Adrenal gland (tissue), 12 donors: ENCODE data around the gene MSANTD2. TPM values are rescaled to one million over a fixed set of nuclear protein-coding genes. Genes with fewer than 3 reads are reported as not detected.

Source experiments
- DNase-seq, 7 donors: peaks; one replicate each; pipeline ENCODE4 v3.0.0-alpha.2; 2019 to 2020
- H3K27ac ChIP-seq, 5 donors: fragments of 200-600 bp; sonication (generic) in 4 of 5; 1 replicate in 3 of 5; 2 replicates in 2 of 5; pipeline versions ENCODE4 v1.5.1 to v1.8.0; 2016 to 2020; ENCODE audit warnings: mild to moderate bottlenecking in 1 of 5
- H3K27me3 ChIP-seq: fragments of 200-600 bp; 2 replicates; pipeline ENCODE4 v1.8.0; 2021
- H3K36me3 ChIP-seq, 2 donors: fragments of 200-600 bp; replicated peaks in 1 of 2; 1 replicate in 1 of 2; 2 replicates in 1 of 2; pipeline versions ENCODE4 v1.5.1 to v1.8.0; 2018 to 2022
- H3K4me1 ChIP-seq, 2 donors: fragments of 200-600 bp; replicated peaks in 1 of 2; 1 replicate in 1 of 2; 2 replicates in 1 of 2; pipeline versions ENCODE4 v1.5.1 to v1.8.0; 2018 to 2021
- H3K4me3 ChIP-seq, 4 donors: fragments of 200-600 bp; sonication (generic) in 3 of 4; one replicate each; pipeline ENCODE4 v1.5.1; 2016 to 2018
- H3K9me3 ChIP-seq, 3 donors: fragments of 200-600 bp; sonication (generic) in 1 of 3; replicated peaks in 1 of 3; 1 replicate in 2 of 3; 2 replicates in 1 of 3; pipeline versions ENCODE4 v1.5.1 to v1.8.0; 2016 to 2021
- POLR2A ChIP-seq, 2 donors: fragments of 450-650 bp; IDR thresholded peaks; one replicate each; pipeline ENCODE4 v1.6.1; 2017; ENCODE audit warnings: antibody characterized with exemption in 2 of 2, mild to moderate bottlenecking in 2 of 2, moderate library complexity in 1 of 2
- WGBS, 4 donors: extraction: QIAGEN DNeasy Blood & Tissue Kit in 2 of 4; methylation state at CpG; one replicate each; pipeline versions ENCODE4 v1.1.5 to v1.1.7; 2013 to 2017; 5-methylcytosine and 5-hydroxymethylcytosine counted together
- intact Hi-C, 2 donors: fragments of 100-400 bp; cut with DNase I; formaldehyde crosslinking; loops; one replicate each; pipeline versions ENCODE4 v1.14.1 to v1.15.0; 2022 to 2023
- polyA plus RNA-seq, 3 donors: library from polyadenylated mRNA; stranded (reverse); fragments of 200-250 nt in 2 of 3; fragments of 350-450 nt in 1 of 3; fragmentation: Illumina TruSeq in 1 of 3; extraction: RNeasy Lipid Tissue Mini Kit (QIAGEN cat#74804) in 1 of 3; gene quantifications; one replicate each; pipeline ENCODE4 v1.2.3, GENCODE V29; 2013 to 2014
- total RNA-seq, 9 donors: library from RNA; depleted of rRNA in 4 of 9; stranded (reverse); fragments of >200 nt in 4 of 9; fragments of 120-200 nt in 1 of 9; fragmentation: NEBNext Ultra II Directional in 1 of 9; extraction: Animal tissue kit (Norgen Biotek cat#: 25700) in 1 of 9; gene quantifications; one replicate each; pipeline versions ENCODE4 v1.1.0 to v1.2.4, GENCODE V29; 2013 to 2023
- TF ChIP-seq, protein P1 (sequence below), 6 experiments: fragments of 450-650 bp in 4 of 6; fragments of 200-600 bp in 2 of 6; sonication (generic) in 1 of 6; IDR thresholded peaks; 1 replicate in 5 of 6; 2 replicates in 1 of 6; pipeline versions ENCODE4 v1.5.1 to v1.8.0; 2016 to 2021; ENCODE audit warnings: antibody characterized with exemption in 6 of 6, mild to moderate bottlenecking in 2 of 6, moderate library complexity in 1 of 6
- donor health status: healthy with polysubstance abuse.
- donor health status: Bipolar disorder and iron deficiency.
- donor health status: DM: yes; HTN: yes; CAD: no.
- donor health status: DM: no; HTN: no; CAD: no.
- donor health status: DM: no; HTN: no; CAD: no.
- donor health status: DM: yes; HTN: yes; CAD: no.

Gene MSANTD2
- total and polyA plus RNA-seq, 12 donors, result 4.4 to 16.8 (median 9.7) TPM

DNA sequence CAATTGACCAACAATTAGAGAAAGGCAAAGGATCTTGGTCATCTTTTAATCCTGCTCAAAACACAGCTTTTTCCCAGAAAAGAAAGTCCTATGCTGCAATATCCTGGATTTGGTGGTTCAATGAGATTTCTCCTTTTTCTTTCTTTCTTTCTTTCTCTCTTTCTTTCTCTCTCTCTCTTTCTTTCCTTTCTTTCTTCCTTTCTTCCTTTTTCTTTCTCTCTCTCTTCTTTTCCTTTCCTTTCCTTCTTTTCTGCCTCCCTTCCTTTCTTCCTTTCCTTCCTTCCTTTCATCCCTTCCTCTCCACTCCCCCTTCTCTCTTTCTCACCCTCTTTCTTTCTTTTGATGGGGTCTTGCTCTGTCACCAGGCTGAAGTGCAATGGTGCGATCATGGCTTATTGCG is 31.7 kb upstream of the MSANTD2 start:
- WGBS, 4 donors, result 89 to 100% (median 97%) methylated on average over 2 of the region's 2 CpGs
- H3K4me1 ChIP-seq, result peaks cover 0 to 3% of the 10 kb centered on the region in 2 donors
- no peaks in the 10 kb centered on the region for H3K9me3 ChIP-seq
- intact Hi-C loops, result no loop called here
- TF ChIP-seq POLR2A (IDR thresholded peaks at IDR 0.05), result no peak
- TF ChIP-seq, protein P1, sequence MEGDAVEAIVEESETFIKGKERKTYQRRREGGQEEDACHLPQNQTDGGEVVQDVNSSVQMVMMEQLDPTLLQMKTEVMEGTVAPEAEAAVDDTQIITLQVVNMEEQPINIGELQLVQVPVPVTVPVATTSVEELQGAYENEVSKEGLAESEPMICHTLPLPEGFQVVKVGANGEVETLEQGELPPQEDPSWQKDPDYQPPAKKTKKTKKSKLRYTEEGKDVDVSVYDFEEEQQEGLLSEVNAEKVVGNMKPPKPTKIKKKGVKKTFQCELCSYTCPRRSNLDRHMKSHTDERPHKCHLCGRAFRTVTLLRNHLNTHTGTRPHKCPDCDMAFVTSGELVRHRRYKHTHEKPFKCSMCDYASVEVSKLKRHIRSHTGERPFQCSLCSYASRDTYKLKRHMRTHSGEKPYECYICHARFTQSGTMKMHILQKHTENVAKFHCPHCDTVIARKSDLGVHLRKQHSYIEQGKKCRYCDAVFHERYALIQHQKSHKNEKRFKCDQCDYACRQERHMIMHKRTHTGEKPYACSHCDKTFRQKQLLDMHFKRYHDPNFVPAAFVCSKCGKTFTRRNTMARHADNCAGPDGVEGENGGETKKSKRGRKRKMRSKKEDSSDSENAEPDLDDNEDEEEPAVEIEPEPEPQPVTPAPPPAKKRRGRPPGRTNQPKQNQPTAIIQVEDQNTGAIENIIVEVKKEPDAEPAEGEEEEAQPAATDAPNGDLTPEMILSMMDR (IDR thresholded peaks at IDR 0.05), result no peak
- no peak for DNase-seq
- H3K4me3 ChIP-seq, result no peak overlapping the region
- peaks cover 10% of the 10 kb centered on the region for H3K27me3 ChIP-seq
- H3K36me3 ChIP-seq, result no peaks in the 10 kb centered on the region
- no peak overlapping the region for H3K27ac ChIP-seq

DNA sequence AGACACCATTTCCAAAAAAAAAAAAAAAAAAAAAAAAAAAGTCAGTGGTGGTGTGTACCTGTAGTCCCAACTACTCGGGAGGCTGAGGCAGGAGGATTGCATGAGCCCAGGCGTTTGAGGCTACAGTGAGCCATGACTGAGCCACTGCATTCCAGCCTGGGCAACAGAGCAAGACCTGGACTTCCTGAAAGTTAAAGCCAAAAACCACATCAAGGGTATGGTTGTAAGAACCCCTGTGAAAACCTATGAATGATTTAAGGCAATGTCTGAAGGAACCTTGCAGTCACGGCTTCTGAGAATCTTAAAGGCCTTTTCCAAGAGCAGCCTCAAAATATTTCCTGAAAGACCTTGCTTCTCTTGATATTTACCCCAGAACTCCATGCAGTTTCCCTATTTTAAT is 30.5 kb upstream of the MSANTD2 start:
- Histone ChIP-seq H3K27me3 (peaks cover 10% of the 10 kb centered on the region), H3K36me3 (no peaks in the 10 kb centered on the region), H3K4me1 (no peaks in the 10 kb centered on the region), H3K4me3 (no peak overlapping the region), H3K9me3 (no peaks in the 10 kb centered on the region), H3K27ac (no peak overlapping the region)
- DNase-seq, result no peak
- no peak for TF ChIP-seq POLR2A (IDR thresholded peaks at IDR 0.05)
- TF ChIP-seq, protein P1 (IDR thresholded peaks at IDR 0.05), result no peak
- intact Hi-C loops, result no loop called here
- 78 to 84% (median 80%) methylated on average over 3 of the region's 3 CpGs for WGBS, 4 donors

DNA sequence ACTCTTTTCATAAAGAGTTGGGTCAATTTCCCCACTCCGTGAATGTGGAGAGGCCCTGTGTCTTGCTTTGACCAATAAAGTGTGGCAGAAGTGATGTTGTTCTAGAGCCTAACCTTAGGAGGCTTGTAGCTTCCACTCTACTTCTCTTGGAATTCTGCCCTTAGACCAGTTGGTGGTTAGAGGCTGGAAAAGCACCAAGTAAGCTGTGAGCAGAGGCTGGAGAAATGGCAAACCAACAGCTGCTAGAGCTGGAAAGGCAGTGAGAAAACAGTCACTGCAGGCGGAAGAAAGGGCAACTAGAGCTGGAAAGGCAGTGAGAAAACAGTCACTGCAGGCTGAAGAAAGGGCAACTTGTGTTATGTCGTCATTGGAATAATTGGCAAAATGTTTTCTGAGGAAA is 29.8 kb upstream of the MSANTD2 start:
- intact Hi-C loops, result no loop called here
- no peak overlapping the region for H3K27ac ChIP-seq
- H3K4me3 ChIP-seq, result no peak overlapping the region
- TF ChIP-seq, protein P1 (IDR thresholded peaks at IDR 0.05), result no peak
- no peak for TF ChIP-seq POLR2A (IDR thresholded peaks at IDR 0.05)
- no peak for DNase-seq
- WGBS, 4 donors, result 69 to 80% (median 75%) methylated on average over 3 of the region's 3 CpGs
- H3K36me3 ChIP-seq, result no peaks in the 10 kb centered on the region
- H3K4me1 ChIP-seq, result no peaks in the 10 kb centered on the region
- H3K9me3 ChIP-seq, result no peaks in the 10 kb centered on the region
- peaks cover 10% of the 10 kb centered on the region for H3K27me3 ChIP-seq

DNA sequence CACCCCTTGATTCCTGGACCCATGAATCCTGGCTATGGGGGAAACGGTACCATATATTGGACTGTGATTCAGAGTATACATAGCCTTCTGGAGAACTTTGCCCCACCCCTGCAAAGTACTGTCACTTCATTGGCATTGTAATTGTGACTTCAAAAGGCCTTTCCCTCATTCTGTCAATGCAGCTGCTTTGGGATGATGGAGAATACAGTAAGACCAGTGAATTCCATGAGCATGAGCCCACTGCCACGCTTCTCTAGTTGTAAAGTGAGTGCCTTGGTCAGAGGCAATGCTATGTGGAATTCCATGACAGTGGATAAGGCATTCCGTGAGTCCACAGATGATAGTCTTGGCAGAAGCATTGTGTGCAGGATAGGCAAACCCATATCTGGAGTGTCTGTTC is 25.7 kb upstream of the MSANTD2 start:
- TF ChIP-seq, protein P1 (IDR thresholded peaks at IDR 0.05), result no peak
- no peak for TF ChIP-seq POLR2A (IDR thresholded peaks at IDR 0.05)
- Histone ChIP-seq H3K27ac (no peak overlapping the region), H3K4me1 (no peaks in the 10 kb centered on the region), H3K9me3 (no peaks in the 10 kb centered on the region), H3K4me3 (no peak overlapping the region), H3K36me3 (no peaks in the 10 kb centered on the region), H3K27me3 (peaks cover 8% of the 10 kb centered on the region)
- 47 to 82% (median 62%) methylated on average over 3 of the region's 3 CpGs for WGBS, 4 donors
- intact Hi-C loops, result no loop called here
- DNase-seq, result no peak
